Measurements from ENCODE around the gene VSTM5.
"Not testable (repeated sequence)": the region's sequence is repeated elsewhere in the genome, so short reads cannot be mapped to it uniquely, and the experiment has no call there.

VSTM5 gene

DNA sequence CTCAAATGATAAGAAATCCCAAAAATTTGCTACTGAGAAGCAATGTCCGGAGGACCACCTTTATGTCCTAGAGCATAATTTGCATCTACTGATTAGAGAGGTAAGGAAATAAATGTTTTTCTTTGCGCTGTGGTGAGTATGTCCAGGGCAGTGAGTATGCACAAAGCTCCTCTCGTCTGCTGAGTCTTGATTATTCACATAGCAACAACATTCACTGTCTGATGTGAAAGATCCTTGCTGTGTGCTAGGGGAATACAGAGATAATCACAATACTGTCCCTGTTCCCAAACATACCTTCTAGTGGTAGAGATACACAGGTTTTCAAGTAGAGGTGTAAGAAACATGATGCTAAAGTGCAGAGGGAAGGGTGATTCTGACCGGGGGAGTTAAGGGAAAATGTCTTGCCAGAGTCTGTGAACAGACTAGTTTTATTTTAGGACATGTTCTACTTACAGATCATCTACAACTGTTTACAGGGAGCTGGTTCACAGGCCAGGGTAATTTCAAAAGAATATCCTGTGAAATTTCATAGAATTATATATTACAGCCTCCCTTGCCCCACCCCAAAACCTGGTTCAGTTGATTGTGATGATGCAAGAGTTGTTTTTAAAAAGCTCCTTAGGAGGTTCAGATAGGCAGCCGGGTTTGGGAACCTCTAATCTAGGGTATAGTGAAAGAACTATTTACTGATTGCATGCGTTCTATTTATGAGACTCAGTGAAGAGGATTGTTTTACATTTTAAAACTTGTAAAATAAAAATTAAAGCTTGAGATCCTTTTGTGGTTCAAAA lies 53.8 kb downstream of the VSTM5 start:
- no peak for DNase-seq (ENCODE audit: low spot score)

DNA sequence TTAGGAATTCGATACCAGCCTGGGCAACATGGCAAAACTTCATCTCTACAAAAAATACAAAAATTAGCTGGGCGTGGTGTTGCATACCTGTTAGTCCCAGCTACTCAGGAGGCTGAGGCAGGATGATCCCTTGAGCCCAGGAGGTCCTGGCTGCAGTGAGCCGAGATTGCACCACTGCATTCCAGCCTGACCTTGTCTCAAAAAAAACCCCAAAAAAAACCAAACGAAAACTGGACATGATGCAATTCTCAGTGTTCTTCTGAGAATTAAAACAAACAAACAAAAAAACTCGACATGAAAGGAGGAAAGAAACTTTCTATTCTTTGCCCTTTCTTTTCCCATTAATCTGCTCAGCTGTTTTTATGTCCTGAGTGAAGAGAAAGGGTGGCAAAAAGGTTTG lies 58.9 kb downstream of the VSTM5 start:
- DNase-seq (ENCODE audit: low spot score): no peak

DNA sequence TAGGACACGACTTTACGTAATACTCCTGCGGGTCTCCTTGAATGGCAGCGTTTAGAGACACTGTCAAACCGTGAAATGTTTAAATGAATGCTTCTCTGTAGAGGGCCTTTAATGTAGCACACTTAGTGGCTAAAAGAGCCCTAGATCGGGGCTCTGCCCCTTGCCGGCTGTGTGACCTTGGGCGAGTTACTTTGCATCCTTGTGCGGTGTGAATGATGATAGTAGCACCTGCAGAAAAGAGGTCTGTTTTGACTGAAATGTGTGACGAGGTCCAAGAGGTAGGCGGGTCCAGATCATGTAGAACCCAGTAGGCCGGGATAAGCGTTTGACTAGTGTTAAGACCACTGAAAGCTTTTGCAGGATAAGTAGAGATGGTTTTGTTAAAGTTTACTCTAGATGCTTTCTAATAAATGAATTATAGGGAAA lies 65.5 kb downstream of the VSTM5 start:
- peak; percentile 39 for DNase-seq (ENCODE audit: low spot score)

GRCh38 chr11:93784145-93784934 lies 66.1 kb downstream of the VSTM5 start, which contains the start of gene MED17:
MED17 (plus strand) TSS chr11:93784282; CDS start chr11:93784514, 232 bp downstream.
- DNase-seq (ENCODE audit: low spot score): peak; percentile 95

DNA sequence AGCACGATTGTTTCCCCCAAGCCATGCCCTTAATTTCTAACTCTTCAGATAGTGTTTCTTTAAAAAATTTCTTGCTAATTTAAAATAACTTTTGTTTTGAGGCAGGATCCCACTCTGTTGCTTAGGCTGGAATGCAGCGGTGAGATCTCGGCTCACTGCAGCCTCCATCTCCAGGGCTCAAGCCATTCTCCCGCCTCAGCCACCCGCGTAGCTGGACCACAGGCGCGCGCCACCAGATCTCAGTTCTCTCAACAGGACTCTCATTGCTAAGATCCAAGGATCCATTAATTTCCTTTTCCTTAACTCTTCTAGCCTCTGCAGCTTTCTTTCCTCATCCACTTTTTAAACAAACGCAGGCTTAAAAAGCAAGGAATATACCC lies 66.7 kb downstream of the VSTM5 start:
- no peak for DNase-seq (ENCODE audit: low spot score)

DNA sequence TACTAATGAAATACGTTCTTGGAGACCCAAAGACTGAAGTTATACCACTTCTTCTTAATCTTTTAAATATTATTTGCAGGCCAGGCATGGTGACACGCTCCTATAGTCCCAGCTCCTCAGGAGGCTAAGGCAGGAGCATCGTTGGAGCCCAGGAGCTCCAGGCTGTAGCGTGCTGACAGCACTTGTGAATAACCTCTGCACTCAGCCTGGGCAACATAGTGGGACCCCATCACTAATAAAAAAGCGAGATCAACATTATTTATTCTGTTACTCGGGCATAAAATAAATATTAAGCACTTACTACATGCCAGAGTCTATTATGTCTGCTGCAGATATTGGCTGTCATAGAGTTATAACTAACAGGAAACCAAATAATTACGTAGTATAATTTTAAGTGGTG lies 67.1 kb downstream of the VSTM5 start:
- no peak for DNase-seq (ENCODE audit: low spot score)

- DNase-seq (ENCODE audit: low spot score): no peak
Observed at GRCh38 chr11:93775289-93775688, 75.1 kb downstream of the VSTM5 start.

DNA sequence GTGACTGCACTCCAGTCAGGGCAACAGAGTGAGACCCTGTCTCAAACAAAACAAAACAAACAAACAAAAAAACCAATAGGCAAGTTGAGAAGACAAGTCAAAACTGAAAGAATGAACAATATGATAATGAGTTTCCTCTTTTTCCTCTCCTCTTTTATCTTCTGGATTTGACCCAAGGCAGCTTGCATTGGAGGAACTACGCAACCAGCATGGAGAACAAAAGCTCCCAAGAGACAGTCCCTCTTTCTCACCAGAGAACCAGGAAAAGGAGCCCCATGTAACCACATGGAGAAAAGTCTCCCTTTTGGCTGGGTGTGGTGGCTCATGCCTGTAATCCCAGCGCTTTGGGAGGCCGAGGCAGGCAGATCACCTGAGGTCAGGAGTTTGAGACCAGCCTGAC lies 75.9 kb downstream of the VSTM5 start:
- DNase-seq (ENCODE audit: low spot score): not testable (repeated sequence)

DNA sequence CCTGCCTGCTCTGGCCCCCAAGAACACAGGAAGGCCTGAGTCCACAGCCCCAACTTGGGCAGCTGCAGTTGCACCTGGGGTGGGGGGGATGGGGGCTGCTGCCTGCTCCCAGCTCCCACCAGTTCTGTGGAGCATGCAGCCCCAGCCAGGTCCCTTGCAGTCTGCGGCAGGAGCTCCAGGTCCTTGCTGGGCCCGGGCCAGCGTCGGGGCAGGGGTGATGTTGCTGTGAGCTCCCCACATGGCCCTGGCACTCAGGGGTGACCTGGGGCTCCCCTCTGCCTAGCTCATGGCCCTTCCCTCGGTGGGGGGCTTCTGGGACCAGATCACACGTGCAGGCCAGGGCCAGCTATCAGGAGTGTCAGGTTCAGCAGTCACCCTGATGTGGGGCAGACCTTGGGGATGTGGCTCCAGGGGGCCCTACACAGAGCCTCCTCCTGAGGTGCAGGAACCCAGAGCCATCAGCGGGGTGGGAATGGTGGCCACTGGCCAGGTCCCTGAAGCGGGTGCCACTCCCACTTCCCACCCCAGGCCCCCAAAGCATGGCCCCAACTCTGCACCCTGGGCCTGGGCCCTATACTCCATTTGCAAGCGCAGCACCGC lies 76.7 kb downstream of the VSTM5 start:
- no peak for DNase-seq (ENCODE audit: low spot score)

DNA sequence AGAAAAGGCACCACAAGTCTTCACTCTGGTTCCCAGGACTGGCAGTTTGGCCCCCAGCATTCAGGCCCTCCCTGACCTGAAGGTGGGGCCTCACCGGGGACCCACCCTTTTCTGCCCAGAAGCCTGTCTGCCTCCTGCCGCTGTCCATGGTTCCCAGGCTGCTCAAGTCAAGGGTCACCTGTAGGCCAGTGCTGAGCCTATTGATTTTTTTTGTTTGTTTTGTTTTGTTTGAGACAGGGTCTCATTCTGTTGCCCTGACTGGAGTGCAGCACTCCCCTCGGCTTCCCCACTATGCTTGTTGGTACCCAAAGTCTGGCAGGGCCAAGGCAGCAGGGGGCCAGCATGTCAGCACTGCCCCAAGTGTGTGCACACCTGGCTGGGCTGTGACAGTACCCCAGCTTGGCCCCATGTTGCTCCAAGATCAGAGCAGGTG lies 77.4 kb downstream of the VSTM5 start:
- no peak for DNase-seq (ENCODE audit: low spot score)

GRCh38 chr11:93772123-93772522 lies 78.3 kb downstream of the VSTM5 start:
- DNase-seq (ENCODE audit: low spot score): no peak

DNA sequence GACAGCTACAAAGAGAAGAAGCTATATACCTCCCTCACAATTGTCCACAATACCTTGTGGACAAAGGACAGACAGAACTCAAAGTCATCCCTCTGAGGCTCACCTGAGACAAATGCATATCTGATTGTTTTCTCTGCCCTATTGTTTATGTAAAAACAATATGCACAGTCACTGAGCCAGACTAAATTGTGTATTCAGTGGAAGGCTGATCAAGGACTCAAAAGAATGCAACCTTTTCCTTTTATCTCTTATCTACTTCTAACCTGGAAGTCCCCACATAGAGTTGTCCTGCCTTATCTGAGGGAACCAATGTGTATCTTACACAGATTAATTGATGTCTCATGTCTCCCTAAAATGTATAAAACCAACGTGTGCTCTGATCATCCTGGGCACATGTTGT lies 80.3 kb downstream of the VSTM5 start:
- DNase-seq (ENCODE audit: low spot score): no peak
